Measurements from ENCODE around the gene CDC42.

The CDC42 gene

GRCh38 chr1:22101995-22102394 lies 49.5 kb downstream of the CDC42 start:
- DNase-seq = no peak
- in situ Hi-C loops (cut with MboI; ENCODE audit: low pct_unique_long_range_greater_than_20kb, low sequenced_read_pairs) = no loop called here

GRCh38 chr1:22102746-22103145 lies 50.2 kb downstream of the CDC42 start:
- in situ Hi-C loops (cut with MboI; ENCODE audit: low pct_unique_long_range_greater_than_20kb, low sequenced_read_pairs) = no loop called here
- no peak for DNase-seq

GRCh38 chr1:22104094-22104493 lies 51.6 kb downstream of the CDC42 start:
- DNase-seq = no peak
- in situ Hi-C loops (cut with MboI; ENCODE audit: low pct_unique_long_range_greater_than_20kb, low sequenced_read_pairs) = no loop called here

GRCh38 chr1:22104865-22105437 lies 52.4 kb downstream of the CDC42 start:
- no peak for DNase-seq
- in situ Hi-C loops (cut with MboI; ENCODE audit: low pct_unique_long_range_greater_than_20kb, low sequenced_read_pairs) = no loop called here

- in situ Hi-C loops (cut with MboI; ENCODE audit: low pct_unique_long_range_greater_than_20kb, low sequenced_read_pairs) = no loop called here
- peak; percentile 71 for DNase-seq
Observed at GRCh38 chr1:22105611-22106207, 53.2 kb downstream of the CDC42 start.

- in situ Hi-C loops (cut with MboI; ENCODE audit: low pct_unique_long_range_greater_than_20kb, low sequenced_read_pairs) = no loop called here
Observed at GRCh38 chr1:22107126-22107525, 54.6 kb downstream of the CDC42 start.

GRCh38 chr1:22108339-22109105 lies 56.0 kb downstream of the CDC42 start:
- in situ Hi-C loops (cut with MboI; ENCODE audit: low pct_unique_long_range_greater_than_20kb, low sequenced_read_pairs) = no loop called here
- no peak for DNase-seq

More at GRCh38 chr1:22107126-22107525, 54.6 kb downstream of the CDC42 start:
- DNase-seq = no peak

- in situ Hi-C loops (cut with MboI; ENCODE audit: low pct_unique_long_range_greater_than_20kb, low sequenced_read_pairs) = no loop called here
- DNase-seq = no peak
Observed at GRCh38 chr1:22110016-22110415, 57.5 kb downstream of the CDC42 start.

GRCh38 chr1:22111115-22111514 lies 58.6 kb downstream of the CDC42 start:
- no peak for DNase-seq
- in situ Hi-C loops (cut with MboI; ENCODE audit: low pct_unique_long_range_greater_than_20kb, low sequenced_read_pairs) = no loop called here

- in situ Hi-C loops (cut with MboI; ENCODE audit: low pct_unique_long_range_greater_than_20kb, low sequenced_read_pairs) = no loop called here
- DNase-seq = no peak
Observed at GRCh38 chr1:22111620-22112019, 59.1 kb downstream of the CDC42 start.

- no peak for DNase-seq
- in situ Hi-C loops (cut with MboI; ENCODE audit: low pct_unique_long_range_greater_than_20kb, low sequenced_read_pairs) = no loop called here
Observed at GRCh38 chr1:22112554-22112953, 60.0 kb downstream of the CDC42 start.

GRCh38 chr1:22114083-22115012 lies 61.8 kb downstream of the CDC42 start:
- in situ Hi-C loops (cut with MboI; ENCODE audit: low pct_unique_long_range_greater_than_20kb, low sequenced_read_pairs) = no loop called here
- no peak for DNase-seq

- DNase-seq = no peak
- in situ Hi-C loops (cut with MboI; ENCODE audit: low pct_unique_long_range_greater_than_20kb, low sequenced_read_pairs) = no loop called here
Observed at GRCh38 chr1:22115286-22115685, 62.8 kb downstream of the CDC42 start.

- DNase-seq = no peak
- in situ Hi-C loops (cut with MboI; ENCODE audit: low pct_unique_long_range_greater_than_20kb, low sequenced_read_pairs) = no loop called here
Observed at GRCh38 chr1:22117238-22117637, 64.7 kb downstream of the CDC42 start.

GRCh38 chr1:22117851-22118250 lies 65.3 kb downstream of the CDC42 start:
- no peak for DNase-seq
- in situ Hi-C loops (cut with MboI; ENCODE audit: low pct_unique_long_range_greater_than_20kb, low sequenced_read_pairs) = no loop called here

GRCh38 chr1:22118291-22118992 lies 65.9 kb downstream of the CDC42 start:
- in situ Hi-C loops (cut with MboI; ENCODE audit: low pct_unique_long_range_greater_than_20kb, low sequenced_read_pairs) = no loop called here
- DNase-seq = no peak

GRCh38 chr1:22119626-22120468 lies 67.3 kb downstream of the CDC42 start:
- DNase-seq = no peak
- in situ Hi-C loops (cut with MboI; ENCODE audit: low pct_unique_long_range_greater_than_20kb, low sequenced_read_pairs) = no loop called here

- in situ Hi-C loops (cut with MboI; ENCODE audit: low pct_unique_long_range_greater_than_20kb, low sequenced_read_pairs) = no loop called here
- DNase-seq = no peak
Observed at GRCh38 chr1:22120469-22120790, 67.9 kb downstream of the CDC42 start.

Measured in KBM-7 (cell line).